ENCODE results near the gene SNRPD2.
"Not testable (repeated sequence)": the region's sequence is repeated elsewhere in the genome, so short reads cannot be mapped to it uniquely, and the experiment has no call there.

Gene SNRPD2

GRCh38 chr19:45705115-45705514, 13.4 kb upstream of the SNRPD2 start:
- no peak for DNase-seq (ENCODE audit: low read depth in 1 of 2, low spot score in 1 of 2)

- no peak for DNase-seq (ENCODE audit: low read depth in 1 of 2, low spot score in 1 of 2)
These were observed 9.9 kb upstream of the SNRPD2 start for GRCh38 chr19:45701676-45702075.

- peak; percentile 66 to 68 for DNase-seq (ENCODE audit: low read depth in 1 of 2, low spot score in 1 of 2)
These were observed 1.5 kb upstream of the SNRPD2 start for GRCh38 chr19:45693106-45693788.

- DNase-seq (ENCODE audit: low read depth in 1 of 2, low spot score in 1 of 2), result peak; percentile 92 to 97
These were observed 693 bp upstream of the SNRPD2 start, which contains the start of gene QPCTL for GRCh38 chr19:45692187-45693105. Gene QPCTL, plus strand, starts transcription at chr19:45692666. Its CDS starts 38 bp downstream, at chr19:45692704.

- DNase-seq (ENCODE audit: low read depth in 1 of 2, low spot score in 1 of 2), result no peak
These were observed 4.2 kb downstream of the SNRPD2 start for GRCh38 chr19:45687599-45687998.

GRCh38 chr19:45685045-45685444, 6.7 kb downstream of the SNRPD2 start:
- DNase-seq (ENCODE audit: low read depth in 1 of 2, low spot score in 1 of 2), result not testable (repeated sequence)

GRCh38 chr19:45682908-45683307, 8.8 kb downstream of the SNRPD2 start:
- DNase-seq (ENCODE audit: low read depth in 1 of 2, low spot score in 1 of 2), result no peak

GRCh38 chr19:45682117-45682516, 9.6 kb downstream of the SNRPD2 start:
- no peak for DNase-seq (ENCODE audit: low read depth in 1 of 2, low spot score in 1 of 2)

GRCh38 chr19:45681391-45682015, 10.2 kb downstream of the SNRPD2 start:
- peak; percentile 75 to 77 for DNase-seq (ENCODE audit: low read depth in 1 of 2, low spot score in 1 of 2)

GRCh38 chr19:45677351-45678230, 14.2 kb downstream of the SNRPD2 start:
- DNase-seq (ENCODE audit: low read depth in 1 of 2, low spot score in 1 of 2), result peak; percentile 56 to 73

- DNase-seq (ENCODE audit: low read depth in 1 of 2, low spot score in 1 of 2), result no peak
These were observed 14.9 kb downstream of the SNRPD2 start for GRCh38 chr19:45676851-45677263.

GRCh38 chr19:45674946-45675345, 16.8 kb downstream of the SNRPD2 start:
- no peak for DNase-seq (ENCODE audit: low read depth in 1 of 2, low spot score in 1 of 2)

- DNase-seq (ENCODE audit: low read depth in 1 of 2, low spot score in 1 of 2), result no peak
These were observed 20.9 kb downstream of the SNRPD2 start for GRCh38 chr19:45670670-45671453.

- DNase-seq (ENCODE audit: low read depth in 1 of 2, low spot score in 1 of 2), result no peak
These were observed 23.3 kb downstream of the SNRPD2 start for GRCh38 chr19:45668342-45668871.

GRCh38 chr19:45667620-45668341, 24.0 kb downstream of the SNRPD2 start, which contains the start of gene GIPR:
Gene GIPR, plus strand, starts transcription at chr19:45668221. Its CDS starts 1,300 bp downstream, at chr19:45669521.
- DNase-seq (ENCODE audit: low read depth in 1 of 2, low spot score in 1 of 2), result peak in 1 of 2 donors; percentile 54

- no peak for DNase-seq (ENCODE audit: low read depth in 1 of 2, low spot score in 1 of 2)
These were observed 27.2 kb downstream of the SNRPD2 start for GRCh38 chr19:45664575-45664974.

GRCh38 chr19:45663800-45664199, 28.0 kb downstream of the SNRPD2 start:
- no peak for DNase-seq (ENCODE audit: low read depth in 1 of 2, low spot score in 1 of 2)

- DNase-seq (ENCODE audit: low read depth in 1 of 2, low spot score in 1 of 2), result no peak
These were observed 31.1 kb downstream of the SNRPD2 start for GRCh38 chr19:45660636-45661035.

Measured in activated CD4-positive, alpha-beta T cell treated with anti-CD3 and anti-CD28 coated beads, Interleukin-2, amount 50 U/mL, for 24 hours (primary cell).